Suppressor macrophage treated with lipopolysaccharide for 1 hour (primary cell): ENCODE results near the gene PLCL1.
A peak's percentile ranks its signal among the peaks of the same experiment; 100 is the strongest.

Source experiments
- DNase-seq, 3 donors: peaks; one replicate each; pipeline ENCODE4 v3.0.0-alpha.2; 2020 to 2022

The PLCL1 gene

GRCh38 chr2:197804049-197804757, at the start of gene PLCL1:
PLCL1 (plus strand) TSS chr2:197804593.
- peak; percentile 94 to 96 (median 95) for DNase-seq

GRCh38 chr2:197759013-197759412, 45.4 kb upstream of the PLCL1 start:
- no peak for DNase-seq

DNA sequence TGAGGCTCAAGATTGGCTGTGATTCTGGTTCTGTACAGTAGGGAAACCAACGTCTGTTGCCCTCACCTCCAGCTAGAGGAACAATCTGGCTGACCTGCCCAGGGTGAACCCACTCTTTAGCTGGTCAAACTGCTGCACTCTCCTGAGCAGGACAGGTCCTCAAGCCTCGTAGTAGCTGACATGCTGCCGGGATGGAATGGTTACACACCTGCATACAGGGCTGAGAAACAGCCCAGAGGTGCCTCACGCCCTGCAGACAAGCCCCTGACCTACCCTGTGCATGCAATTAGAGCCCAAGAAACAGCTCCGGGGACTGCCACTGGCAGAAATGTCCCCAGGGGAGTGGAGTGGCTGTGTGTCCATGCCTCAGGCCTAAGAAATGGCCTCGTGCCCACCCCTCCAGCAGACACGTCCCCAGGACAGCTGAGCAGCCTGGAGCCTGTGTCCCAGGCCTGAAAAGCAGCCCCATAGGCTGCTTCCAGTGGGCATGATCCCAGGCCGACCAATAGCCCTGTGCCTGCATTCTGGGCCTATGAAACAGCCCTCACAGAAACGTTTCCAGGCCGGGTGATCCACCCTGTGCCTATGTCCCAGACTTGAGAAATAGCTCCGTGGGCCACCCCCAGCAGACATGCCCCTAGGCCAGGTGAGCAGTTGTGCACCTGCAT, 44.6 kb upstream of the PLCL1 start:
- no peak for DNase-seq

GRCh38 chr2:197760293-197760657, 44.1 kb upstream of the PLCL1 start:
- DNase-seq, result no peak

GRCh38 chr2:197777823-197778407, 26.5 kb upstream of the PLCL1 start:
- peak; percentile 39 to 67 (median 57) for DNase-seq

DNA sequence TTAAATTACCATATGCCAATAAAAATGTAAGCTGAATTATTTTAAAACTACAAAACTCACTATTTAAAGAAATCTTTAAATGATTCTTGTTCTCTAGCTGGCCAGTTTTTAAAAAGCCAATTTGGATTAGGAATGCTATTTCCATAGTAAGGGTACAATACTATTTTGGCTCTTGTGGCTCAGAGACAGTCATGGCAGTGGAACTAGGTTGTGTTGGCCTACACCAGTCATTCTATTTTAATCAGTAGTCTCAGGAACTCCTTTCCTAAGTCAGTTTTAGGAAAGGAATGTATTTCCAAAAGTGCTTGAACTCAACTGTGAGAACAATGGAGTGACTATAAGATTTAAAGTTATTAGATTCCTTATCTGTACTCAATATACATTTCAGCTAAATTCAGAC, 25.1 kb upstream of the PLCL1 start:
- no peak for DNase-seq

GRCh38 chr2:197782126-197782525, 22.3 kb upstream of the PLCL1 start:
- DNase-seq, result no peak

DNA sequence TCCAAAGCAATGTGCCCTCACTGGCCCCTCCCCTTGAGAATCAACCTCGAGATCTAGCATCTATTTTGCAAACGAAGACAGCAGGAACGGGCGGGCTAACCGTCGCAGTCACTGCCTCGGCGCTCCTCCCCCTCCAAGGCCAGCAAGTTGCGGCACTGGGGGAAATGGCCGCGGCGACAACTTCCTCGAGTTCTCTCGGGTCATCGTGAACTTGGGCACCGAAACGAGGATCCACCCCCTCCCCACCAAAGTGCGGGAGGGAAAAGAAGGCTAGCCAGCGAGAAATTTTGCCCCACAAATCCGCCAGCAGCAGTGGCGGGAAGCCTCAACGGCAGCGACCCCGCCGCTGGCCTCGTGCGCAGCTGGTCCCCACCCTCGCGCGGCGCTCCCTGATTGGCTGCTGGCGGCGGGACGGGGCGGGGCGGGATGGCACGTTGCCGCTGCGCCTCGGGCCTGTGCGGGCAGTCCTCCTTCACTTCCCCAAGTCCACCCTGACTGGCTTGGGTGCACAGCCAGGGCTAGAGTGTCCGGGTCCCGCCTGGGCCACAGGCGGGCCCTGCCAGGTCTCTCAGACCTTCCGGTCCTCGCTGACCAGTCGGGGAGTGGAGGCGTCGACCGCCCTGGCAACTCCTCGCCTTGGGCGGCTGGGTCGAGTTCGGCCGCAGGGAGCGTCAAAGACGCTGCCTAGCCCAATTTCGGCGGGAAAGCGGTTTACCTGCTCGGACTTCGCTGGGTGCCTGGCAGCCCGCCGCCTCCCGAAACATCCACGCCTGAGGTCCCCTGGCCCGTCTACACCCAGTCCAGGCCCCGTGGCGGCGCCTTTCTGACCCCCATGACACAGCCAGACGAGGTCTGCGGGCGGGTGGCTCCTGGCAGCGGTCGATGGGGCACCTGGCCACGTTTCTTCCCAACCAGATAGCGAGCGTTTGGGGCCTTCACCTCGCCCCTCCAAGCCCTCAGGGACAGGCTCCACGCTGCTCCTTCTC, 19.1 kb upstream of the PLCL1 start, which contains the start of gene BOLL:
Gene BOLL (minus strand): TSS at position 364 of the 986 bp plus-strand sequence. CDS start 3,469 bp downstream, outside the sequence.
- DNase-seq, result no peak

GRCh38 chr2:197786010-197786877, 18.1 kb upstream of the PLCL1 start:
- peak; percentile 31 to 65 (median 45) for DNase-seq

DNA sequence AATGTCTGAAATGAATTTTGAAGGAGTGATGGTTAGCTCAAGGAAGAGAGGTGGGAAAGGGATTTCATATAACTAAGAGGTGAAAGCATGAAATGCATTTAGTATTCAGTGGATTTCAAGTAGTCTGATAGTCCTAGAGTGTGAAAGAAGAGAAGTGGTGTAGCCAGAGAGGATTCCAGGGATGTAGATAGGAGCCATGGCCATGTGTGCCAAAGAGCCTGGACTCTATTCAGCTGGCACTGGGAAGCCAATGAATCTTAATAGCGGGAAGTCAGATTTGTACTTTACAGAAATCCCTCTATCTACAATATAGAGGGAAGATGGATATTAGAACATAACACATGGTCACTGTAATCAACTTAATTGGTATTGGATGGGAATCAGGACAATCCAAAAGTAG, 10.9 kb upstream of the PLCL1 start:
- DNase-seq, result no peak

DNA sequence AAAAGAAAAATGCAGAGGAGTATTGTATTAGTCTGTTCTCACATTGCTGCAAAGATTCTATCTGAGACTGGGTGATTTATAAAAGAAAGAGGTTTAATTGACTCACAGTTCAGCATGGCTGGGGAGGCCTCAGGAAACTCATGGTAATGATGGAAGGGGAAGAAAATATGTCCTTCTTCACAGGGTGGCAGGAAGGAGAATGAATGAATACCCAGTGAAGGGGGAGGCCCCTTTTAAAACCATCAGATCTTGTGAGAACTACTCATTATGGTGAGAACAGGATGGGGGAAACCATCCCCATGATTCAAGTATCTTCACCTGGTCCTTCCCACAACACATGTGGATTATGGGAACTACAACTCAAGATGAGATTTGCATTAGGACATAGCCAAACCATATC, 9.1 kb upstream of the PLCL1 start:
- DNase-seq, result peak in 1 of 3 donors; percentile 19

DNA sequence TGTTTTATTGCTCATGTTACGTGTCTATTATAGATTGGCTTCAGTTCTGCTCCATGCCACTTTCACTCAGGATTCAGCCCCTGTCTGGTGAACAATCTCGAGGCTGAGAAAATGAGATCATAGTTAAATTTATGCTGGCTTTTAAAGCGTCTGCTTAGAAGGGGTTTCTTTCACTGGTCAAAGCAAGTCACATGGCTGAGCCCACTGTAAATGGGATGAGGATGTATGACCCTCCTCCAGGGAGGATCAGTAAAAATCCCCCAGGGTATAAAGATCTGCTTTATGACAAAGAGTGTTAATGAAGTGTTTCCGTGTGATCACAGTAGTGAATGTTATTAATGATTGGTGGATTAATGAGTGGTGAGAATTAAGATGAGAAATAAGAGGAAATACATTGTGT, 6.2 kb upstream of the PLCL1 start:
- DNase-seq, result no peak

DNA sequence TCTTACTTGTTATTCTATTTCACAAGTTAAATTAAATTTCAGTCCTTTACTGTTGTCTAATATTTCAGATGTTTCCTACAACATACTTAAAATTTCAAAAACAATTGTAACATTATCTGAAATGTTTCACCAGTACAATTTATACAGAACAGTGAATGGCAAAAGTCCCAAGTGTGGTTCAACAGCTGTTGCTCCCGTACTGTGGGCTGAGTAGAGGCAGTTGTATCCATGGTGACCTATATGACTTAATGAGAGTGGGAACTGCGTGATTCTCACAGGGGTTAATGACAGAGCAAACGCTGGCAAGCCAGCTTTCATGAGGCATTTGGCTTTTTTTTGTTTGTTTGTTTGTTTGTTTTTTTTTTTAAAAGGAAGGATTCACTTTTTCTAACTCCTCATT, 5.3 kb upstream of the PLCL1 start:
- no peak for DNase-seq

GRCh38 chr2:197800091-197800490, 4.3 kb upstream of the PLCL1 start:
- no peak for DNase-seq

- DNase-seq, result no peak
Observed at GRCh38 chr2:197801033-197801432, 3.4 kb upstream of the PLCL1 start.

DNA sequence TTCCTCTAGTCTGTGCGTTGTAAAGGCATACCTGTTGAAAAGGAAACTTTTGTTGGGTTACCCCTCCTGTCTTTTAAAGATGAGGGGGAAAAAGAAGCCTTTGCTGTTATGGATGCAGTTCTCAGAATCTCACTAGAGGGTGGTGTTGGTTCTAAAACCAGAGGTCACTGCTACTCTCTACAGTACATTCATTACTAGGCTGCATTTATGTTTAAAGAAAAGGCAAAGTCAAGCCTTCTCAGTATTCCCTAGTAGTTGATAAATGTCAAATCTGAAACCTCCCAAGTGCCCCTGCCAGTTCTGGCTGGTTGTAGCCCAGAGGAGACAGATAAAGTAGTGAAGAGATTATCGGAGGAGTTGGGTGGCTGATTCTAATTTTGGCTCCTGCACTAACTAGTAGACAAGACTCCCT, 1.4 kb upstream of the PLCL1 start:
- DNase-seq, result peak; percentile 66 to 81 (median 80)

GRCh38 chr2:197804758-197805714, 643 bp downstream of the PLCL1 start:
- peak; percentile 41 to 62 (median 53) for DNase-seq

DNA sequence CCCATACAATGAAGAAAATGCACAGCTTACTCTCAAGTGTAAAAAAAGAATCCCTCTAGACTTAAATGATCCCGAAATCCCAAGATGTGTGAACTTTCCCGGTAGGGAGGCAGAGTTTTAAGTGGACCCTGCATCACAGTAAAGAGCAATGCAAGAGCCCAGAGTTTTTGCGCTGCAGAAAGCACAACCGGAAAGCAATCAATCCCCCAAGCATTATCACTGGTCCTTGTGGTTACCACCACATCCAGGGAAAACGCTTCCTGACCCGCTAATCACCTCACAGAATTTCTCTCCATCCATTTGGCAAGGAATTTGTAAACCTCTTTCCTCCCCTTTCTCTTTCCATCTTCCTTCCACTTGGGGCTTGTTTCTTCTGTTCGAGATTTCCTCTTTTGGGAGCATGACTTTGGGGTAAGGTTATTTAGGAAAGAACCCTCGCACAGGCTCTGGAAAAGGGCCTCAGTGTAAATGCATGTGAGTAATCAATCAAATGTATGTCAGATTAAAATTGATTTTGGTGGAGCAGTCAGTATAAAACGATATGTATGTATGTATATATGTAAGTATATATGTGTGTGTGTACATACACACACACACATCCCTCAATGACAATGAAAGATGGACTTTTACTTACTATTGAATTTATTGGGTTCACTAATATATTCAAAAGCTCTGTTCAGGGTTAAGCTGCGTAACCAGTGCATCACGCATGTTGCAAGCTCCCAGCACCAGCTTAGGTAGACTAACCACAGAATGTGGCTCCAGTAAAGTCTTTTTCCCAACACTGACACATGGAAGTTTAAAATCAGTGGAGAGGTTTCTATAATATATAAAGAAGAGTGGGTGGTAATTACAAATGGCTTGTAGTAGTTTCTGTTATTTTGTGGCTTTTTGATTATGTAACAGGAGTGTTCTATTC, 1.6 kb downstream of the PLCL1 start:
- DNase-seq, result peak in 2 of 3 donors; percentile 24 to 29

DNA sequence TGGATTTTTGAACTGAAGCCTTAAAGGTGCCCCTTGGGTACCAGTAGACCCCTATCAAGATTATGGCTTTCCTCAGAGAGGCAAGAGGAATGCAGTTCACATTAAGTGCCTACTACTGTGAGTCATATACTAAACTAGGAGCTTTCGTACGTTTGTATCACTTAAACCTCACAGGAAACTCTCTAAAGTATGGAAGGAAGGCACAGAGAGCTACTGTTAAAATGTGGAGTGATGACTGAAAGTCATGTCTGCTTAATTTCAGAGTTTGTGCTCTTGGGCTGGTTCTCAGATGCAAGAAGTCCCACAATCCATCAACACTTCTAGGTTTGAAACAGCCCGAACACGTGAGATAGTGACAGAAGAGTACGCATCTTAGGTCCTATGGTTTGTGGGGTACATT, 4.7 kb downstream of the PLCL1 start:
- no peak for DNase-seq
